HG02840 (cell line): ENCODE data around the gene MIP.
A peak's percentile ranks its signal among the peaks of the same experiment; 100 is the strongest.
"Not testable (repeated sequence)": the region's sequence is repeated elsewhere in the genome, so short reads cannot be mapped to it uniquely, and the experiment has no call there.

Source experiments
- ATAC-seq: cut with Tn5 transposase; IDR thresholded peaks from one replicate; pipeline ENCODE4 v1.9.1; 2021; ENCODE audit warnings: mild to moderate bottlenecking, moderate library complexity, moderate number of reproducible peaks; ENCODE audit not compliant: unreplicated experiment, low FRiP score

Gene MIP

DNA sequence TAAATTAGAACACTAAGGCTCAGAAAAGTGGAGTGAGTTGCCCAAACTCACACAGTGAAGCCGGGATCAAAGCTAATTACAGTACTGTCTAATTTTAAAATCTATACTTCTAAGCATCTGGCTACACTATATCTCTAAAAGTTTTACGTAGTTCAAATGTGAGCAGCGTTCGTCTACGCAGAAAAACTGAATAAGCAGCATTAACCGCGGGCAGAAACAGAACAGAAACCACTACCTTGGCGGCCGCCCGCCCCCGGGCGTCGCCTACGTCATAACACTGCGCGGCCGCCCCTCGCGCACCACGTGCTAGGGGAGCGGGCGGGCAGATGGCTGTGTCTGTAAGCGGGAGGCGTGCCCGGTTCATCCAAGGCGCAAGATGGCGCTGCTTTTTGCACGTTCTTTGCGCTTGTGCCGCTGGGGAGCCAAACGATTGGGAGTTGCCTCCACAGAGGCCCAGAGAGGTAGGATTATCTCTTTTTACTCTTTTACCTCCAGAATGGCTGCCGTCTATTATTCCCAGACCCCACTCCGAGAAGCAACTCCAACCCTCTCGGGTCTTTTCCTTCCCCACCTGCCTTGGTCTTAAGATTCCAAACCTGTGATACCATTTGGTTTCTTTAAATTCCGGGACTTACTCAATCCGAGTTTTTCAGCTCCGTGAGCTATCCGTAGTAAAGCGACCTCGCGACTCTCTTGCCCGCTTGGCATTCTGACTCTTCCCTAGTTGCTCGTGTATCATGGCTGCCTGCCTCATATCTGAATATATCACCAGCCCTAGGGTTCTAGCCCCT lies 14.0 kb upstream of the MIP start, which contains the start of gene SPRYD4:
Gene SPRYD4 (plus strand): TSS at position 363 of the 791 bp plus-strand sequence. CDS start 14 bp downstream, at position 377.
- peak; percentile 86 for ATAC-seq

- no peak for ATAC-seq
Observed at GRCh38 chr12:56462565-56462964, 8.1 kb upstream of the MIP start.

- ATAC-seq: no peak
Observed at GRCh38 chr12:56461235-56462159, 7.0 kb upstream of the MIP start.

DNA sequence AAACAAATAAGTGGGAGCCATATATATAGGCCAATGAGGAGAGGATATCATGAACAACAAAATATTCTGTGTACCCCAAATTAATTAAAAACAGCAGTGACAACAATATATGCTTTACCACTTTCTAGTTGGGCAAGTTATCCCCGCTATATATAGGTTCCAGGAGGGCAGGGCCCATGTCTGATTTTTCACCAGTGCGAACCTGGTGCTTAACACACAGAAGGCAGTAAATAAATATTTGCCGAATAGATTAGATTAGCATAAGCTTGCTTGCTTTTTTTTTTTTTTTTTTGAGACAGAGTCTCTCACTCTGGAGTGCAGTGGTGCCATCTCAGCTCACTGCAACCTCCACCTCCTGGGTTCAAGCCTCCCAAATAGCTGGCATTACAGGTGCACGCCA lies 3.4 kb upstream of the MIP start:
- no peak for ATAC-seq

DNA sequence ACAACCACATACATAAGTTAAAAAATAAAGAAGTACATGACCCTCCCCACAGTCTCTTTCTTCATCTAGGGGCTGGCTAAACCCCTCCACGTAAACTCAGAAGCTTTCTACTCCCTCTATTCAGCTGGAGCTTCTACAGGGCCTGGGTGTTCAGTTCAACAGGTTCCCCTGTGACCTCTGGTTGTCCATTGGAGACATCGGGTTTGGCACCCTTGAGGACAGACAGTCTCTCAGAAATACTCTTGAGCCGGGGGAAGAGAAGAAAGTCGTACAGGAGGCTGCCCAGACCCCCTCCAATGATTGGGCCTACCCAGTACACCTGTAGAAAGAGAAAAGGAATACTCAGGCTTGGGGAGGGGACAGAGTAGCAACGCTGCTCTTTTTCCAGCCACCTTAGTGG lies 3.3 kb downstream of the MIP start:
- ATAC-seq: no peak

DNA sequence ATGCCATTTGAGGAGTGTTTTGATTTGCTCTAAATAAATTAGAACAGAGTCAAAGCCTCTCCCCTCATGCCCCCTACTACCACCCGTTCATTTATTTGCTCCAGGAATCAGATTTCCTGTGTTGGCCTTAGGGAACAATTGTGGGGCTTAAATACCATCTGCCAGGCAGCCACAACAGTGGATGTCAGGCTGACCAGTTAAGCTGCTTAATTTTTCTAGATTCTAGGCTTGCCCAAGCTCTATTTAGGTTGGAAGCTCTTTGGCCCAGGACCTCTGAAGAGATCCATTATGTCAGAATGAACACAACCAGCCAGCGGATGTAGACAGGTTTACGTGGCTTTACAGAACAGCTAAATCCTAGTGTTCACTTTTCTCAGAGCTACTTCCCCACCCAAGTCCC lies 4.2 kb downstream of the MIP start:
- no peak for ATAC-seq

GRCh38 chr12:56449622-56449984 lies 4.9 kb downstream of the MIP start:
- no peak for ATAC-seq

DNA sequence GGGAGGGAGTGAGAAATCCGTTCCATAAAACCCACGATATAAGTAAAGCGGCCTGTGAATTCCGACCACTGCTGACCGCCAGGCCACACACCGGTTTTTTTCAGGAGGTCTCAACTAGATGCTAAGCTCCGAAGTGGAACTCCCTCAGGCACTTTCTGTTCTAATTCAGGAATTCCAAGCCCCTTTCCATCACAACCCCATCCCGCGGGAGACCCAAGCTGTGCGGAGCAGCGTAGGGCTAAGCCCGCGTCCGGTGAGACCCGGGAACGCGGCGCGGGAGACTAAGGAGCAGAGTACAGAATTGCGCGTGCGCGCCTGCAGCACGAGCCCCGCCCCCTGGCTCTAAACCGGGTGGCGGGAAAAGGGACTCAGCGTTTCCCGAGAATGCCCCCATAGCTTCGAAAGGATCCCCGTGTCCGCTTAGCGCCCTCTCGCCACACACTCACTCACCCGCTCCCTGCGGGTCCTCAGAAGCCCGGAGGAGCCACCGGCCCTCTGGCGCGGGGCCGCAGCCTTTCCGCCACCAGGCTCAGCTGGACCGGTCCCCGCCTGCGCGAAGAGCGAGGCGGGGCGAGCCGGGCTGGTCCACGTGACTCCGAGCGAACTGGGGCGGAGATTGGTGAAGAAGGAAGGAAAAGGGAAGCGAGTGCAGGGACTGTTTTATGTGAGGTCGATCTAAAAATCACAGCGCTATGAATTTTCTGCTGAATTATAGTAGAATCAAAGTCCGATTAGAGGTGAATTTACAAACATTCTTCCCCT lies 5.4 kb downstream of the MIP start, which contains the start of gene TIMELESS:
Gene TIMELESS (minus strand): TSS at position 567 of the 762 bp plus-strand sequence. CDS start 15,256 bp downstream, outside the sequence.
- peak; percentile 93 for ATAC-seq

GRCh38 chr12:56443208-56443607 lies 11.2 kb downstream of the MIP start:
- ATAC-seq: not testable (repeated sequence)

GRCh38 chr12:56437430-56438176 lies 16.9 kb downstream of the MIP start:
- no peak for ATAC-seq

GRCh38 chr12:56434828-56435227 lies 19.6 kb downstream of the MIP start:
- ATAC-seq: no peak

DNA sequence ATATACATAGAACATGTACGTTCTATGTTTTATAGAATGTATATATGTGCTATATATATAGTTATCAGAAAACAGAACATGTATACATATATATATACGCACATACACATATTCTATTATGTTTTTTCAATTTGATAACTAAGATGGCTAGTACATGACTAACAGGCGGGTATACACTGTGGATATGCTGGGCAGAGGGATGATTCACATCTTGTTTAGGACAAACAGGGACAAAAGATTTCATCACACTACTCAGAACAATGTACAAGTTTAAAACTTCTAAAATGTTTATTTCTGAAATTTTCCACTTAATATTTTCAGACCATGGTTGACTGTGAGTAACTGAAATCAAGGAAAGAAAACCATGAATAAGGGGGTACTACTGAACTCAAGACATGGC lies 22.6 kb downstream of the MIP start:
- no peak for ATAC-seq

- ATAC-seq: no peak
Observed at GRCh38 chr12:56431288-56431687, 23.2 kb downstream of the MIP start.

DNA sequence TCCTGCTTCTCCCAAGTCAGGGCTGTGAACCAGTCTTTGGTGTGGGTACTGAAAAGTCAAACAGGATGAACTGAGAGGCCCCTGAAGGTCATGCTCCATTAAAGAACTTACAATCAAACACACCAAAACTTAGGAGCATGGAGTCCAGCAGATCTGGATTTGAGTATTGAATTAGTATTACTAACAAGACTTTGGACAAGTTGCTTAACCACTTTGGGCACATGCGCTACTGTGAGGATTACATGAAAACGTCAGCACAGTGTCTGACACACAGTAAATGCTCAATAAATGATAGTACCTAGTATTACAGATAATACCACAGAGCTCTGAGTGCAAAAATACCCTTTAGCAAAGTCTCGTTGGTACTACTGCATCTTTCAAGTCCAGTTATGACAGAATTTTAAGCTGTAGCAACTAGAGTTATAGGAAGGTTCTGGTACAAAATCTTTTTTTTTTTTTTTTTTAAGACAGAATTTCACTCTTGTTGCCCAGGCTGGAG lies 28.5 kb downstream of the MIP start:
- ATAC-seq: no peak

DNA sequence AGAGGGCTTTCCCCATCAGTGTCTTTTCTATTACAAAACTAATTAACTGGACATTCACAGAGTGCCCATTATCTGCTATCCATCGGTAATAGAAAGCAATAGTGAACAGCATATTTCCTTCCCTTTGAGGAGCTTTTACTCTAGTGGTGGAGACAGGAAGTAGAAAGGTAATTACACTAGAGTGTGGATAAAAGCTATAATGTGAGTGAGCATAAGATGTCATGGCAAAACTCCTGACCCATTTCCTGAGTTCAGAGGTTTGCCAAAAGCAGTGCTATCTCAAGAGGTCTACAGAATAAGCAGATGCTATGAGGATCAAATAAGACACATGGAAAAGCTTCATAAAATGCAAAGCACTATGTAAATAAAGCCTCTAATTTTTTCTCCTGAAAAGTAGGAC lies 29.3 kb downstream of the MIP start:
- no peak for ATAC-seq

DNA sequence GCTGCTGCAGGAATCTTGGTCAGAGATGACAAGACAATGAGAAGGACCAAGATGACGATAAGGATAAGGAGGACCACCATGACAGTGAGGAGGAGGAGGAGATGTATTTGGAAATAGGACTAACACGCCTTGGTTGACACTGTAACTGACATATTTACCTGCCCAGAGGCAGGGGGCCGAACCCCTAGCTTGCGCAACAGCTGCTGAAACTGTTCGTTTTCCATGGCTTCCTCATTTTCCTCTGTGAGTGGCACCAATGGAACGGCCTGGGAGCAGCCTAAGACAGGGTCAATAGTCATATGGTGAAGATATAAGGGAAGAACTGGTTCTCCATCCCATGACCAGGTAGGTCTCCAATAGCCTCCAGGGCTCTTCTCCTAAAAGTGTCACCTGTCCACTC lies 34.0 kb downstream of the MIP start:
- no peak for ATAC-seq

GRCh38 chr12:56417739-56418138 lies 36.7 kb downstream of the MIP start:
- no peak for ATAC-seq

DNA sequence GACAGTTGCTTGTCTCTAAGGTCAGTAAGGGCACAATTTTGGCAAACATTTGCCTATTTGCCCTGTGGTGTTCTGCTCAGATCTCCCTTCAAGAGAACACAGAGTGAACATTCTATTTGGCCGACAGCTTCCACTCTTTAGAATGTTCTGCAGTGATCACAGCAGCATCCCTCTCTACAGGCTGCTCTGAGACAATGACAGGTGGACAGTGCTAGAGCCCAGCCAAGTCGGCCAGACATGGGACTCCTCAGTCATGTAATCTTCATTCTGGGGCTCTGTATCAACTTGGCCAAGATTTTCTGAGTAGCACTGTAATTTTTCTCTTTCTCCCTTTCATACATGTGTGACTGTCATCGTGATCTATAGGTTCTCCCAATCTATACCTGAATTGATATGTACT lies 40.1 kb downstream of the MIP start:
- no peak for ATAC-seq

DNA sequence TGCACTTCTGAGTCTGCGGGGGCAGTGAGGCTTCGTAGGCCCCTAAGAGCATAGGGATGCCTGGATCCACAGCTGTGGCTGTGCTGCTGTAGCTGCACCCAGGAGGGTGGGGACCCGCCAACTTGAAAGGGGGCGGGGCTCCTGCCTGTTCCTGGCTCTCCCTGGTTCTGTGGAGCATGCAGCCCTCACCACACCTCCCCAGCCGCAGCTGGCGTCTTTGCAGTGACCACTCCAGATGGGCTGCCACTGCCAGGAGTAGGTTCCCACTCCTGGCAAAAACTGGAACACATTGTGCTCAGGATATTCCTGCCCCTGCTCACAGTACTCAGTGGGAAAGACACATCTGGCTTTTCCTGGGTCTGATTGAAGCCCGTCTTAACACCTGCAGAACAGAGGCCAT lies 41.1 kb downstream of the MIP start:
- no peak for ATAC-seq
